HG02970 (cell line): ENCODE measurements around the gene NCAN.

Experiments used
- ATAC-seq: cut with Tn5 transposase; IDR thresholded peaks from one replicate; pipeline ENCODE4 v1.9.1; 2021; ENCODE audit warnings: mild to moderate bottlenecking, moderate library complexity, moderate number of reproducible peaks; ENCODE audit not compliant: unreplicated experiment, low FRiP score

The NCAN gene

GRCh38 chr19:19258589-19259338 lies 47.0 kb downstream of the NCAN start:
- ATAC-seq: no peak

GRCh38 chr19:19259741-19260140 lies 48.0 kb downstream of the NCAN start:
- no peak for ATAC-seq

- no peak for ATAC-seq
These were observed 48.9 kb downstream of the NCAN start for GRCh38 chr19:19260417-19261214.

- no peak for ATAC-seq
These were observed 49.8 kb downstream of the NCAN start for GRCh38 chr19:19261350-19262189.

- no peak for ATAC-seq
These were observed 50.7 kb downstream of the NCAN start for GRCh38 chr19:19262190-19263057.

- ATAC-seq: no peak
These were observed 52.2 kb downstream of the NCAN start for GRCh38 chr19:19263886-19264487.

- ATAC-seq: no peak
These were observed 55.5 kb downstream of the NCAN start for GRCh38 chr19:19267305-19267704.

GRCh38 chr19:19268453-19269385 lies 57.0 kb downstream of the NCAN start:
- no peak for ATAC-seq

GRCh38 chr19:19269952-19270694 lies 58.4 kb downstream of the NCAN start:
- no peak for ATAC-seq

GRCh38 chr19:19270749-19271571 lies 59.2 kb downstream of the NCAN start:
- no peak for ATAC-seq

- ATAC-seq: no peak
These were observed 60.3 kb downstream of the NCAN start for GRCh38 chr19:19271828-19272599.

GRCh38 chr19:19274146-19274545 lies 62.4 kb downstream of the NCAN start:
- ATAC-seq: no peak

- ATAC-seq: no peak
These were observed 63.2 kb downstream of the NCAN start for GRCh38 chr19:19274716-19275565.

- no peak for ATAC-seq
These were observed 64.6 kb downstream of the NCAN start for GRCh38 chr19:19276386-19276785.

GRCh38 chr19:19276851-19277250 lies 65.1 kb downstream of the NCAN start:
- no peak for ATAC-seq
